HTERT RPE-1 (cell line): ENCODE results near the gene IL9.

Source experiments
- in situ Hi-C: fragments of 300-500 bp; cut with MboI; formaldehyde crosslinking; loops from 4 replicates; pipeline ENCODE4 v1.14.3; 2020; ENCODE audit warnings: low sequenced_read_pairs

IL9 gene

DNA sequence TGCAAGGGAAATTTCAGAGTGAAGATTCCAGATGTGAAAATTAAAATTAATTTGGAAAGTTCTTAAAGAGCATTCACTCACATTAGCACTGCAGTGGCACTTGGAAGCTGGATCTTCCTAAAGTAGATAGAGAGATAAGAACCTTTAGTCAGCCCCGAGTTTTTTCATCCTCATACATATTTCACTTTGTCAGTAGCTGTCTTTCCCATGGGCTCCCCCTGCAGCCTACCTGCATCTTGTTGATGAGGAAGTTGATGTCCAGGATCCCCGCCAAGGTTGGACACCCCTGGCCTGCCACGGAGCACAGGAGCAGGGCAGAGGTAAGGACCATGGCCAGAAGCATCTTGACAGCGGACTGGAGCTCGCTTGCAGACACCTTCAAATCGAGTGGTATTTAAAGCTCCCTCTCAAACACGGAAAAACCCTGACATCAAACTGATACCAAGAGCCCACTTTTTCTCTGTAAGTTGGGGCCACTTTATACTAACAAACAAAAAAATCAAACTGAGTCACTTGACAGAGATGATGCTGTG lies at the start of gene IL9:
Gene IL9, minus strand, starts transcription at position 368 of the 533 bp plus-strand sequence. Its CDS starts 25 bp downstream, at position 343.
- in situ Hi-C loops, result no loop called here

DNA sequence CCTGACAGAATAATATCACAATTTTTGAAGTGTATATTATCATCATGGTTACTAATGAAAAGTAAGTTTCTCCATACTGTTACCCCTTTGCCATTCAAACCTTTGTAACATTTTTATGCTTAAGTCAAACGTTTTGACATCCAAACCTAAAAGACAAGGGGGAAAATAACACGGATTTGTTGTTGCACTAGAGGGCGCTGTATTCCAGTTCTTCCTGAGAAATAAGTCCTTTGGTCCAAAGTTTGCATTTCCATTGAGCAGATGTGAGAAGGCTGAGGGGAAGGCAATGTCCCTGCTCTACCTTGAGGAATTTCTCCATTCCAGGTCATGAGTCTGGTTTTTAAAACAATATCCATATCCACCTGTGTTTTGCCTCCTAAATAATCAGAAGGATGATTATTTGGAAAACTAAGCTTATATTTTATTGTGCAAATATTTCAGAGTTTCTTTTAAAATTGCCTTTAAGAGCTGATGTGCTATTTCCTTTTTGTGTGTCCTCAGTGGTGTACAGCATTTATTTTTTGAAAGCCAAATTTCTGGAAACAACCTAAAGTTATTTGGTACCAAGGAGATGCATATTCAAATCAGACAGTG lies 49.4 kb upstream of the IL9 start:
- in situ Hi-C loops, result no loop called here

- in situ Hi-C loops, result no loop called here
Measured at GRCh38 chr5:135944564-135944963, 48.9 kb upstream of the IL9 start.

GRCh38 chr5:135942202-135942771 lies 46.6 kb upstream of the IL9 start:
- in situ Hi-C loops, result no loop called here

DNA sequence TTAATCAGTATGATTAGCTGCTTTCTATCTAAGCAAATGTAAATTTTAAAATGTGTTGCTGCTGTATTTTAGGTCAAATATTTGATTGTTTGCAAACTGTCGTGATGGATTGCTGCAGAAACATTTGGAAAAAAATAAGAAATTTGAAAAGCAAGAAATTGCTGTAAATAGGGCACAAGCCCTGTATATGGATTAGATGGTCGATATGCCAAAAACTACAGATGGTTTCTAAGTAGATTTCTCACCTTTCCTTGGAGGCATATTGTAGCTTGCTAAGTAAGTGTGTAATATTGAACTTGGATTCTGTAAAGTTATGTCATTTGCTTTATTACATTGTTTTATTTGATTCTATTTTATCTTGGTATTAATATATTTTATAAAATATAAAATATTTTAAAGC lies 46.1 kb upstream of the IL9 start:
- in situ Hi-C loops, result no loop called here

DNA sequence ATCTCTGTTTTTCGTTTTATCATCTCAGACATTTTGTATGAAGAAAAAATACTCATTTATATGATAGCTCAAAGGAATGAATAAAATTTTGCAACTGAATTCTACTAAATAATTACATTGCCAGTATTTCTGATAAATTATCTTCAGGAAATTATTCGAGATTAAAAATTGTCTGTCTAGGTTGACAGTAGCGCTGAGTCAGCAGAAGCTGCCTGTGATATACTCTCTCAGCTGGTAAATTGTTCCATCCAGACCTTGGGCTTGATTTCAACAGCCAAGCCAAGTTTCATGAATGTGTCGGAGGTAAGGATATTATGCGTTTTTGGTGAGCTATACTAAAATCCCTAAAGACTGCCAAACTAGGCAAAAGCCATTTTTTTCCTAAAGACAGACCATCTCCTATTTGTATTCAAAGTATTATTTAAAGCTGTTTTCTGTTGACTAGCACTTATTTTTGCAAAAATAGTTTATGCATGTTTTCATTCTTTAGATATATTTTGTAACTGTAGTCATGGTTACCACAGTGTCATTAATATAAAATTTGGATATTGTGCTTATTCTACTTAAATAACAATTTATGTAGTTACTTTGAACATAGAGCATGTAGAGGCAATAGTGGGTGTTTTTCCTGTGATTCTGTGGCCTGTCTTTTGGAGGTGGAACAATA lies 41.7 kb upstream of the IL9 start:
- in situ Hi-C loops, result no loop called here

GRCh38 chr5:135934939-135935338 lies 39.3 kb upstream of the IL9 start:
- in situ Hi-C loops, result no loop called here

DNA sequence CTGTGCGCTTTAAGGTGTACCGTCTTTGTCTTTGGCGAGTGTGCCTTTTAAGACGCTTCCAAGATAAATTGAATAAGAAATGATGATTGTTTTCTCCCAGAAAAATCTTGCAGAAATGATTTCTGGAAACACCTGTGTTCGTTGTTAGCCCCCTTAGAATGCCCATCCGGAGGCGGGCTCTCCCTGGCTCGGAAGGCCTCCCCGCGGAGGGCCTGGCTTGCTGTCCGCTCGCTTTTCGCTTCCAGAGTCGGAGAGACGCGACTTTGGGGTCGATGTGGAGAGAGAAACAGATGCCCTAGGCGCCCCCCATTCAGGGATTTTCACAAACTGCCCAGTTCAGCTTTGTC lies 35.3 kb upstream of the IL9 start:
- in situ Hi-C loops, result no loop called here

GRCh38 chr5:135930029-135930948 lies 34.6 kb upstream of the IL9 start:
- in situ Hi-C loops, result no loop called here

GRCh38 chr5:135921388-135921787 lies 25.7 kb upstream of the IL9 start:
- in situ Hi-C loops, result no loop called here

GRCh38 chr5:135920199-135920598 lies 24.6 kb upstream of the IL9 start:
- in situ Hi-C loops, result no loop called here

DNA sequence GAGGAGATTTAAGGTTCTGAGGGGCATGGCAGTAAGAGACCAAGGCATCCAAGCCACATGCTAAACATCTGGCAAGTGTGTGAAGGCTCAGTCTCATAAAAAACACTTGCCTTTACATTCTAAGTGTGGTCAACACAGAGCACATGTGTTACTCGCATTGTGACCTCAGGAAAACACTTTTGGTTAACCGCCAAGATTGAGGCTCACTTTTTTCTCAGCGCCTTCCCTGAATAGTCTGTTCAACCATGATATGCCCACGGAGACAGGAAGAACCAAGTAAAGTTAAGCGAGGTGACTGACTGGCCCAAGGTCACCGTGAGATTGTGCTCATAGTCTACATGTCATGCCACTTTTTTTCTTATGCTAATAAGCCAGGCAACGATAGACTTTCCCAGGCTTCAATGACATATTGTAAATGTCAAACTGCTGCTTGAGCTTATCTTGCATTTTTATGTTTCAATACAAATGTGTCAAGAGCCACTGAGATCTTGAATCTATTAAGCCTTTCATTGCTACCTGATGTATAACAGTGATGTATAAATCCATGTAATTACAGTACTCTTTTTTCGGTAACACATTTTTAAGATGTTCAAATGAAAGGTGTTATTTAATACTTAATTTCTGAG lies 21.1 kb upstream of the IL9 start:
- in situ Hi-C loops, result no loop called here

DNA sequence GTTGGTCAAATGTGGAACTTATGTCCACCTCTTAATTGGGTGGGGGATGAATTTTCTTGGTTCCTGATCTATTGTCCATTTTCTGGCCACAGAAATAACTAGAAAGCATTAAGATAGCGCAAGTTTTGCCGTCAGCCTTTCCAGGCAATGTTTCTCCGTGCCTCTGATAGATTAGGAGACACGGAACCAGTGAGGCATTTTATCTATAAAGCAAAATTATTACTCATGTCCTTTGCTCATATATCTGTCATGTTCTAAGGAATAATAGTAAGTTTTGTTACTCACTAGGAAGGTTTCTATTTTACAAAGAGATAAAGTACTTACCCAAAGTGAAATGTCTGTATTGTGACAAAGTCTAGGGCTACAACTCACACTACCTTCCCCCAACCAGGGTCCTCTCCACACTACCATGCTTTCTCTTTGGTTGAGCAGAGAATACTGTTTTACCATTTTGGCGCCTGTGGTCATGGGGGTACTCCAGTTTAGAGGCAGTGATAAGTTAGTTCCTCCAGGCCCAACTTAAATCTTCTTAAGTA lies 19.9 kb upstream of the IL9 start:
- in situ Hi-C loops, result no loop called here

GRCh38 chr5:135913713-135914626 lies 18.3 kb upstream of the IL9 start:
- in situ Hi-C loops, result no loop called here

DNA sequence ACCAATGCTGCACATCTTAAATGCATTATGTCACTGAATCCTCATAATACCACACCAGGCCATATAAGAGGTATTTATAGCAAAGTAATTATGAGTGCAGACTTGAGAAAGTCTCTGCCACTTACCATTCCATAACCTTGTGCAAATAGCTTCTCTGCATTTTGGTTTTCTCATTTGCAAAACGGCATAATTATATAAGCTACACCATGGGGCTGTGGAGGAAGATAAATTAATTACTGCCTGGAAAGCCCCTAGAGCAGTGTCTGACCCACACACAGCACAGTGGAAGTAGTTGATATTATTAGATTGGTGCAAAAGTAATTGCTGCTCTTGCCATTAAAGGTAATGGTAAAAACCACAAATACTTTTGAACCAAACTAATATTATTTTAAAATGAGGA lies 9.5 kb upstream of the IL9 start:
- in situ Hi-C loops, result no loop called here

- in situ Hi-C loops, result no loop called here
Measured at GRCh38 chr5:135901633-135902032, 6.0 kb upstream of the IL9 start.

DNA sequence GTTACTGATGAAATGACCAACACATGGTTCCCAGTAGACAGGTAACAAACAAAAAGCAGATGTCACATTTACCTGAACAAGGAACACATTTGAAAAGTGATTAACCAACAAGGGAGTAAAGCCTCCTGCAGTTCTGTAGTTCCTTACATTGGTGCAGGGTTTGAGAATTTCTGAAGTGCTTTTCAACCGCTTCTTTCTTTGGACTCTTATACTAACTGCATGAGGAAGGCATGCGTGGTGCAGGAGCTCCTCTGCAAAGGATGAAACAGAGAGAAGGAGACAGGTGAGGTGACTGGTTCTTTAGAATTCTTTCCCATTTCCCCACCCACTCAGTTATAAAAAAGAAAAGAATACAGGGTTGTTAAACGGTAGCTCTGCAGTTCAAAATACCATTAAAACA lies 4.6 kb upstream of the IL9 start:
- in situ Hi-C loops, result no loop called here

GRCh38 chr5:135898651-135899050 lies 3.0 kb upstream of the IL9 start:
- in situ Hi-C loops, result no loop called here

GRCh38 chr5:135894789-135895188 lies 852 bp downstream of the IL9 start:
- in situ Hi-C loops, result no loop called here

DNA sequence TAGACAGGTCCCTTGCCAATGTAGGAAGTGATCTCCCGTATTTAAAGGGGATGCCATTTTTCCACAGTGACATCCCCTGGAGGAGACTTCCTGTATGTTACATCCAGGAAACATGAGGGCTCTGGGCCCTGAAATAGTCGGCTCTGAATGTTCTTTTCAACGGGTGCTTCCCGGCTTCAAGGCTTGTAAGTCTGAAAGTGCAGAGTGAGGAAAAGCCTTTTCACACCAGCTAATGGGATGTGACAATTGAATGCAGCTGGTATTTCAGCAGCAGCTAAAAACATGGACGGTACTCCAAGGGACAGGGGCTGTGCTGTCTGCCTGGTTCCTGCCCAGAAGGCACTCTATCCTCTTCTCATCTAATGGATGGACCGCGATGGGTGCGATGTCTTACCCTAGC lies 1.4 kb downstream of the IL9 start:
- in situ Hi-C loops, result no loop called here
